Measurements from ENCODE around the gene OPCML.

OPCML gene

DNA sequence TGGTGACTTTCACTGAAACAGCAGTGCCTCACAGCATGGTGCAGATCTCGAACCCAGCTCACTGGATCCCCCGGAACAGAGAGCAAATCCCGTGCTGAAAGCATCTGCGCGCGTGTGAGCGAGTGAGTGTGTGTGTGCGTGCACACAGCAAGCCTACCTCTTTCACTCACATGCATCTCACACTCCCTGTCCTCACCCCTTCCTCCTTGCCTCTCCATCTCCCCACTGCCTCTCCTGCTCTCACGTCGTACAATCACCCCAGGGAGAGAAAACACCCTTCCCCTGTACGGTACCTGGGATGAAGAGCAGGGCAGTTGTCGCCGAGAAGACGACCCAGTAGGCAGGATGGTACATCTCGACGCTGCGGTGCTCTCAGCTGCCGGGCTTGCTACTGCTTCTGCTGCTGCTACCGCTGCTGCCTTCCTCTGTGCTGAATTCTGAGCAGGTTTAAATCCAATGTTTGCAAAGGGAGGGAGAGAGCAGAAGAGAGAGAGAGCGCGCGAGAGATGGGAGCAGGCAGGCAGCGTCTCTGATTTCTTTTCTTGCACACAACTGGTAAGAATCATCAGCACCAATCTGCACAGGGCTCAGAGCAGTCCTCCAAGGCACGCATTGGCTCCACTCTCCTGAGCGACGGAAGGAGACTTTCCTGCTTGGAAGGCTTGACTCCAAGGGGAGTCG lies at the start of gene OPCML:
TSS of gene OPCML (minus strand) at position 531 of the 681 bp plus-strand sequence.
- DNase-seq = no peak

DNA sequence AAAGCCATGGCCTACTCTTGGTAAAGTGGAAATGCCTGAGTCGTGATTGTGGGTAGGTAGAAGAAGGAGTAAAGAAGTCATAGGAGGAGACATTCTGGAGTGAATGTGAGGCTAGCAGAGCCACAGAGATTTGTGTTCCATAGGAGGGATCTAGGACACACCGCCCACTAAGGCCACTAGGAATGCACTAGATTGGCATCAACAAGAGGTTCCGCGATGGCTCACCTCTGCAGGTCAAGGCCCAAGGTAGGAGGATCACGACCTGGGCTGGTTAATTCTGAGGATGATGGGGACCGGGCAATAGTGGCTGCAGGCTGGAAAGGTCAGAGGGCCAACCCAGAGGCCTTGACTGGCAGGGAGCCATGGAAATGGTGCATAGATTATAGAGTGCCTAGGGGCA lies 48.8 kb upstream of the OPCML start:
- no peak for DNase-seq

DNA sequence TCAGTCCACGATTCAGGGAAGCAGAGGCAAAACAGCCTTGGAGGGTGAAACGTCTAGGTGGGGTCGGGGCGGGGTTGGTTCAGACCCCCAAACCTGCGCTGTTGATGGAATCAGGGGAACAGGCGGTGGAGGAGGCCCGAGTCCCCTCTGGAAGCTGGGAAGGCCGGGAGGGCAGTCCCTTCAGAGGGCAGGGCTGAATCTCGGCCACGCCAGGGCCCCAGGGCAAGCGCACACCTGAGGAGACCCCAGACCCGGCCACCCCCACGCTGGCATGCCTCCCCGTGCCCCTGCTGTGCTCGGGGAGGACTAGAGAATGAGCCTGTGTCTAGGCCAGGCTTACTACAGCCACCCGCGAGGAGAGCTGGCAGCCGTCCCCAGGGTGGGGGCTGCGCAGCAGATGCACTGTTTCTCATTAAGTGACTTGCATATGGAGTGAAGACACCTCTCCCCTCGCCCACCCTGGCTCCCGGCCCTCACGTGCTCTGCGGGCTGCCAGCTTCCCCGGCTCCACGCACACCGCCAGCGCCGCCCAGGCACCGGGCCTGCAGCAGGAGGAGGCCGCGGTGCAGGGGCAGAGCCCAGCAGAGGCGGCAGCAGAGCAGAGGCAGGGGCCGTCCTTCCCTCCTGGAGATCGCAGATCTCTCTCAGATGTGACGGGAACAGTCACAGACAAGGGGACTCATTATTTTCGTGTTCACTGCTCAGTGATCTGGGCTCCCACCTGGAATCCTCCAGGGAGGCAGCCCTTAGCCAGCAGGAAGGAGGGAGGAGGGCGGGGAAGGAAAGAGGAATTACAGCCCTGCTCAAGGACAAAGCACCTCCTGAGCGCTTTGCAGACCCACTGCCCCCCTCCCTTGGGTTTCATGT lies 47.1 kb upstream of the OPCML start:
- no peak for DNase-seq

DNA sequence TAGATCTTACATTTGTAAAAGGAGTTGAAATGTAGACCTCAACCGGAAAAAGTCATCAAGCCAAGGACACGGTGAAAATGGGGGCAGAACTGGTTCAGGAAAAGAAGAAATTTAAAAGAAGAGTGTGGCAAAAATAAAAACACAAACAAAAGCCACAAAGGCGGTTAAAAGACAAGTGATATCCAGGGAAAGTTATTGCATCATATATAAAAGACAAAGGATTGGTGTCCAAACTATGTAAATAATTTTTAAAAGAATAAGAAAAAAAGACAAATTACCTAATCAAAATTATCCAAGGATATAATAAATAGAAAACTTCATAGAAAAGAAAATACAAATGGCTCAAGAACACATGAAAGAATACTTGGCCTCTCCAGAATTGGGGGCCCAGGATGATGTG lies 45.1 kb upstream of the OPCML start:
- DNase-seq = no peak

DNA sequence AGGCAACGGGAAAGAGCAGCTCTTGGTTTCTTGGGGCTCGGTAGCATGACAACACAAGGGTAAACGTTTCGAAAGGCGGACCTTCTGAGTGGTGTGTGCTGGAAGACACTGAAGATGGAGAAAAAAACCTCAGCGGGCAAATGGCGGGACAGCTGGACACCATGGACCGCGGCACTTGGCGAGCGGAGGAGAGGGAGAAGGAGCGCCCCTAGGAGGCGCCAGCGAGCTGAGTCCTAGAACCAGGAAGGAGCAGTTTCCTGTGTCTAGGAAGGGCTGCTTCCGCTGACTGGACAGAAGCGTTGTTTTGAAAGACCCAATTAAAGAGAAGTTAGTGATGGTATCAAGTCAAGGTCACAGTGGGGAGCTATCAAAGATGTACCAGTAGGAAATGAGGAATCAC lies 44.0 kb upstream of the OPCML start:
- DNase-seq = no peak

DNA sequence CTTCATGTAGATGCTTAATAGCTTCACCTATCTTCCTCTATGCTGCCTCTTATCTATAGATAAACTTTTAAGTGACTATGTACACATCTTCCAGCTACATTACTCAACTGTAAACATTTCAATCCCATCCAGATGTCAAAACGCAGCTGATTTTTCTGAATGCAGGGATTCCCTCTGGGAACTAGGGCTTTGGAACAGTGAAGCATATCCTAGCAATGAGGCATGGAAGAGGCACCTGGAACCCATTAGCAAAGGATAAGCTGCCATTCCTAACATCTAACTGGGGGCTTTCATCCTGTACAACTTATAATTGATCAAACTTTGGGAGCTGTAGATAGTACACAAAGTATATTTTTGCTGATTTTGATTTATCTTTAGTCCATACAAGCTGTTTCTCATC lies 40.8 kb upstream of the OPCML start:
- no peak for DNase-seq

DNA sequence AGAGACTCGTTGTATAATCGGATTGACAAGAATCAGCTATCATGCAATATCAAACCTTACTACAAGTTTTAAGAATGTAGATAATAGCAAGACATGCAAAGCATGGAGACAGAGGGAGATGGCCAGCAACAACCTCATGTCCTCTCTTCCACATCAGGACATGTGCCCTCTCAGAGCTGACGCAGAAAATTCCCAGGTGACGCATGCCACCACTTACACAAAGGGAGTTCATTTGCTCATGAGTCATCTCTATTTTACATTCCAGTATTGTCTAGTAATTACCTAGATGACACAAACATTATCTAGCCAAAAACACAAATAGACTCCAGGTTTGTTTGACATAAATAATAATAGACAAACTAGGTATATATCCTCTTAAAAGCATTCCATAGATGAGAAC lies 38.1 kb upstream of the OPCML start:
- no peak for DNase-seq

DNA sequence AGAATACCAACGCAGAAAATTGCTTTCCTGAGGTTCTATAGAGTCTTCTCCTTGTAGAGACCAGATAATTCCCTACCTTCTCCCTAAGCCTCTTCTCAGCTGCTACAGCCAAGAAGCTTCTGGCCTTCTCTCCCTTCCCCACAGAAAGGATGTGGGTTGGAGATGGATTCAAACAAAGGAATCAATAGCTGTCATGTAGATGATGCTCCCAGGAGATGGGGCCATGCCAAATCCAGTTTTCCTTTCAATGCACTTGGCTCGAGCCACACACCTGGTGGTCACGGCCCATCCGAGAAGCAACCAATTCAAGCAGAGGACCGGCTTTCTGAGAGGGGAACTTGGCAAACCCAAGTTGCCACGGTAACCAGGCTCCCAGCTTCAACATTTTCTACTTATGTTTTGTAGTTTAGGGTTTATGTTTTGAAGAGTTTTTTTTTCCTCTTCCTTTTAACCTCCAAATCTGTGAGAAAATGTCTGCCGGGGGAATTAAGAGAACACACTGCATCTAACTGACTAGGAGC lies 31.3 kb upstream of the OPCML start:
- no peak for DNase-seq

DNA sequence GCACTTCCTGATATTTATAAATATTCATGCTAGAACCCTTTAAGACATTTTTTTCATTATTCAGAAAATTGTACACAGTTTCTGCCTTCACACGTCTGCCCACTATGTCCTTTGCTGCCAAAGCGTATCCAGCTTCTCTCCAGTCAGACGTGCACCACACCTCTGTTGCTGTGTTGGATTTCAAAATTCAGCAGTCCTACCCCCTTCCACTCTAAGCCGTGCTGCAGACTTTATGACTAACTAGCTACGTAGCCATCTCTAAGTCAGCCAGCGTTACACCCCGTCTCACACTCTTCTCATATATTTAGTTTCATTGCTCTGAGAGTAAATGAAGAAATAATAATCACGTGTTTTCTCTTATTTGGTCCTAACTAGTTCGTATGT lies 28.2 kb upstream of the OPCML start:
- DNase-seq = no peak

DNA sequence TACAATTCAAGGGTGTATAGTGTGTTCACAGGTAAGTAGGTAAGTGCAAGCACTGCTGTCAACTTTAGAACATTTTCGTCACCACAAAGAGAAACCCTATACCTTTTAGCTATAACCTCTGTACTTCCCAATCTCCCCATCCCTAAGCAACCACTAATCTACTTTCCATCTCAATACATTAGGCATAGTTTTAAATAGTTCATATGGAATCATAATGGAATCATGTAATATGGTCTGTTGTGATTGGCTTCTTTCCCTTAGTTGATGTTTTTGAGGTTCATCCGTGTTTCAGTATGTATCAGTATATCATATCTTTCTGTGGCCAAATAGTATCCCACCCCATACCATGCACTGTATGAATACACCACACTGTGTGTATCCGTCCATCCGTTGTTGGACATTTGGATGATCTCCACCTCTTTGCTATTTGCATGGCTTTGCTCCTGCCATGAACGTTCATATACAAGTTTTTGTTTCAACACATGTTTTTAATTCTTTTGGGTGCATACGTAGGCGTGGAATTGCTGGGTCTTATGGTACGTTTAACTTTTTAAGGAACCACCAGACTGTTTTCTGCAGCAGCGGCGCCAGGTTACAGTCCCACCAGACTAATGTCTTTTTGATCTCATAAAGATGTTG lies 27.7 kb upstream of the OPCML start:
- DNase-seq = no peak

DNA sequence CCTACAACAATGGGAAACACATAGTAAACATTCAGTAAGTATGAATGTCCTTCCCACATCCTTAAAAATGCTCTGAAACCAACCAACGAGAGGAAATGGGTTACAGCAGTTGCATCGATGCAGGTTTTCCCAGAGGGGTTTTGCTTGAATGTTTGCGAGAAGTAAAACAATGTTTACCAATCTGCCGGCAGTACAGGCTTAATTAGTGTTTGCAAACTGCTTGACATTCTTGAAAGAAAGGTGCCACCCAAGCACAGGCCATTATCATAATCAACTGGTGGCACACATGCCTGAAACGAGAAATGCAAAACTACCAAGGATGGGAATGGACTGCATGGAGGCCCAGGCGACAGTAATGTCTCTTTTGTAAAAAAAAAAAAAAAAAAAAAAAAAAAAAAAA lies 27.1 kb upstream of the OPCML start:
- DNase-seq = no peak

DNA sequence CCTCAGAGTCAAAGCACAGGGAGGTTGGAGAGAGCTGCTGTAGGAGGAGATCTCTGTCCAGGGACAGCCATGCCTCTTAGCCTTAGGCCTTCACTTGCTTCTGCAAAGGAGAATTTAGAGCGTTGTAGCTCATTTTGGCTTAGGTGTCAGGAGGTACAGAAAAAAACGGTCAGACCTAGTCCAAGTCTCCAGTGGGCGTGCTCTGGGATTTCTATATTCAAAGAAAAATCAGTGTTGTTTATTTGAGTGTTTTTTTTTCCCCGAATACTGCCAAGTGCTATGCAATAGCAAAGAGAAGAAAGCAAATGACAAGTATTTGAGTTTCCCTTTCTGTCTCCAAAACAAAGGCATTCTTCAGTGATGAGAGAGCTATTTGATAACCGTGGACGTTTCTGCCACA lies 22.7 kb upstream of the OPCML start:
- no peak for DNase-seq

DNA sequence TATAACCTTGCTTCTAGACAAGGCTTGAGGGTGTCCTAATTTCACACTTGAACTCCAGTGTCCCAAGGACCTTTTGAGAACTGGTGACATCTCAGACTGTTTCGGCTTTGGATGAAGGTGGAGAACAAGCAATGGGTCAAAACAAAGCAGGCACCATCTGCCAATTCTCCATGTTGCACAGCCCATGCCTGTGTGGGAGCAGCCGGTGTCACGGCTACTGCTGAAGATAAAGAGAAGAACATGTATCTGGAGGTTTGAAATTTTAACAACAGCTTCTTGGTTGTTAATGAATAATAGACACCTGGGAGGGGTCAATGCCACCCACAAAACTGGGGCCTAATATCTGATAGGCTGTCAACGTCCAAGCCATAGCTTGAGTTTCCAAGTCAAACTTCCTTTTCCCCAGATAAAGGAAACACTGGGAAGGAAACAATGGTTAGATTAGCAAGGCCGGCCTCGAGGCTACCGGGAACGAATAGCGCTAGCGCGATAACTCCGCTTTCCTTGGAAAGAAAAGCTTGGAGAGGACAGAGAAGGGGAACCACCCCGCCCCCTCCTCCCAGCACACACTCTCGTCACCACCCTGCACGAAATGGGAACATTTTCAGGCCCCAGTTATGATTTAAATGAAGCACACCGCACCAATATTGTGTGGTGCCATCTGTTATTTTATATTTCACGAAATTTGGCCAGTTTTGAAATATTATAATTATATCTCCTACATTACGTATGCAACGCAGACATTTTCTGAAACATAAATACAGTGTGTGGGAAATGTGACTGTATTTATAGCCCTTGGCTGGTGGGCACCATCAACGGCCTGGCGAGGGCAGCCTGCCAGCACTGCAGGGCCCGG lies 21.8 kb upstream of the OPCML start:
- no peak for DNase-seq

DNA sequence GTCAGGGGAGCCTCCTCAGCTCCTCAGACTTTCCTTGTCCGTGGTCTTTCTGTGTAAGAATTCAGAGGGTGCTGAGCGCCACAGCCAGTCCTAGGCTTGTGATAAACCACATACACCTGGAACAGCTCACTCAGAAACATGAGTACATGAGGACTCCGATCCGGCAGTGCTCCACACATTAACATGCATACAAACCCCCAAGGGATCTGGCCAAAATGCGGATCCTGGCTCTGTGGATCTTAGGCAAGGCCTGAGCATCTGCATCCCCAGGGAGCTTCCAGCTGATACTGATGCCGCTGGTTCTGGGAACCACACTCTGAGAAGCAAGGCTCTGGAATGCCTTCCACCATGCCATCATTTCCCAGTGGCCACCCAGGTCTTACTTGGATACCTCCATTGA lies 20.6 kb upstream of the OPCML start:
- DNase-seq = no peak

DNA sequence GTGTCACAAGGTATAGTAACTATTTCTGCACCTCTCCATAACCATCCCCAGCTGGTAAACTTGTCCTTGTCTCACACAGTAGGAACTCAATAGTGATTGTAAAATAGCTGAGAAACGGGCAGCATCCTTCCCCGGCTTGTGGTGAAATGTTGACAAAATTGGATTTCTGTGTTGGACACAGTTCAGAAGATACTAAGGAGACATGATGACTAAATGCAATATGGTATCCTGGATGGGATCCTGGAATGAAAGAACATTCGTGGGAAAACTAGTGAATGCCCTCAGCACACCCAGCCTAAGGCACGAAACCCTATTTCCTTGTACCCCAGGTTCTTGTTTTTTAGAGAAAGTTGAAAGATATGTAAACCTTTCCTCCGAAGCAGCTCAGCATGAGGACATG lies 18.8 kb upstream of the OPCML start:
- DNase-seq = no peak

DNA sequence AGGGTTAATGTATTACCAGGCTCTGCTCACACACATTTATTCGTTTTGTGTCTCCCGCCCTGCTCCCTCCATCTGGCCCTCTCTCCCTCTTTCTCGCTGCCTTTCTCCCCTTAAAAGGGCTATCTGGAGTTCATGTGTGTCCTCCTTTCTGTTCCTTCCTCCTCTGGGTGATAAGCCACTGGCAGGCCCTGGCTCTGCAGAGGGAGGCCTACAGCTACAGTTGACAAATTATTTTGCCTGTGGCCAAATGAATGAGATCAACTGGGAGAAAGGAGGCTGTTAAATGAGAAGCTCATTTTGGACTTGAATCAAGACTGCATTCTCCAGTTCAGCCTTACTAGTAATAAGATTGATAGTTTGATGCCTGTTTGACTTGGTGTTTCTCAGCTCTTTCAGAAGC lies 17.5 kb upstream of the OPCML start:
- no peak for DNase-seq

DNA sequence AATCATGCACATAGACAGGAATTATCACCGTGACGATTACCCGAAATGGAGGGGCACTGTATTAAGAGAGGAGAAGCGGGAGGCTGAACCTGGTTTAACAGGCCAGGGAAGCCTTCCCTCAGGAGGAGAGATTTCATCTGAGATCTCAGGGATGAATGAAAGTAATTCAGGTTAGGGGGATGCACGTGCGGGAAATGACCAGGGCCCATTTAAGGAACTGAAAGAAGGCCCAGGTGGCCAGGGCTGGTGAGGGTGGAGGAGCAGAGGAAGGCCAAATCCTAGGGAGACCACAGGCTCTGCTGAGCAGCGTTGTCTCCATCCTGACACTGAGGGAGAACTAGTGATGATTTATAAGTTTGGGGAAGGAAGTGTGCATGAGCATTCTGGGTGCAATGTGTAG lies 16.3 kb upstream of the OPCML start:
- DNase-seq = no peak

DNA sequence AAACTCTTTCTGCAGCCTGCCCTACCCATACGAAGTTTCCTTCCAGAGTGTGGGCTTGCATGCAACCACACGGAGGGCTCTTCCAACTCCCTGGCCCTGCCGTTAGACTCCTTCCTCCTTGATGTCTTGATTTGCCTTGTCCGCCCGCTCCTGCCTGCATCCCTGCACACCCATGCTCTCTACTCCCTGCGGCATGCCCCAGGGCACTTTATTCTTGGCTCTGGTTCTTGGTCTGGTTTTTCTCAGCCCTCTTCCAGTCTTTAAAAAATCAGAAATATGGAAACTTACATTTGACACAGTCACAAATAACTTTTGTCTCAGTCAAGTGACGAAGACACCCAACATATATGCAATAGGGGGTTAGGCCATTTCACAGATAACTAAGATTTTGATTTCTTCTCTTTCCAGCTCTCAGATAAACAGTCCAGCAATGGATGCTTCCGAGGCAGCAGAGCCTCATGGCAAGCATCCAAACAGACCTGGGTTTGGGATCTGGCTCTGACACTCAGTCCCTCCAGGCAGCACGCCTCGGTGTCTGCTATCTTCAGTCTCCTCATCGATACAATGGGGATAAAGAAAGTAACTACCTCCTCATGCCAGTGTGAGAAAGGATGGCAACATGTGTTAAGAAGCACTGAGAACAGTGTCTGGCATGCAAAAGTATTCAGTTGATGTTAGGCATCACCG lies 15.7 kb upstream of the OPCML start:
- no peak for DNase-seq

DNA sequence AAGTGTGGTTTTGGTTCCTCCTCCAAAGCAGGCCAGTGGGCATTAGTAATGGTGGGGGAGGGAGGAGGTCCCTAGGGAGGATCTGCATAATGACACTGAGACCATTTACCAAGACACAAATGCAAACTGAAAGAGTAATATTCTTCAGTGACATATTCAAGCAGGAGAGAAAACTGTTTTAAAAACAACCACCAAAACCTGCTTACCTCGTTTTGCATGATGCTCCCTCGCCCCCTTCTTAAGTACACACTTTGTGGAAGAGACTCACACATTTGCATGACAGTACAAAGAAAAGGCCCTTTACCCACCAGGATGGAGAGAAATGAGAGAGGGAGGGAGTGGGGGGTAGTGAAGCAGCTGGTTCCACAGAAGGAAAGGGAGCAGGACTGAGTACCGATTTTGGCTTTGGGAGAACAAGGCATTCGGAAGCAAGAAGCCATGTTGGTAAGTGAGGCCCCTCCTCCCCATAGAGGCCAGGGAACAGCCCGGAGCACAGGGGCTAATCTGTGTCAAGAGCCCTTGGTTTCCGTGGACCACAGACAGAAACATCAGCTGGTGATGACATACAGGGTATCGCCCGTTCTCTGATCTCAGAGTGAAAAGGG lies 13.0 kb upstream of the OPCML start:
- DNase-seq = no peak

DNA sequence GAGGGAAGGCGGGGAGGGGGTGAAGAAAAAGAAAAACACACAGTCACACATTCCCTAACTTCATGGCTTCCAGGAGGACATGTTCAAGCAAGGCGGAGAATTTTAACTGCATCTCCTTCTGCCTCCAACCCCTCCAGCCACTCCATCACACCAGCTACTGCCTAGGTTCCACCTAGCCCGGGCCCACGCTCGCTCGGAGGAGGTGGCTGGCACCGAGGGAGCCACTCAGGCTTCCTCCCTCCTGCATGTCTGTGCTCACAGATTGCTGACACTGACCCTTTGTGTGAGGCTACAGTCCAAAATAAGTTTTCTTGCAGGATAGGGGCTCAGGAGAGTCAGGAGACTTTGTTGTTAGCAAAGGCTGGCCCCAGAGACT lies 9.4 kb upstream of the OPCML start:
- no peak for DNase-seq

DNA sequence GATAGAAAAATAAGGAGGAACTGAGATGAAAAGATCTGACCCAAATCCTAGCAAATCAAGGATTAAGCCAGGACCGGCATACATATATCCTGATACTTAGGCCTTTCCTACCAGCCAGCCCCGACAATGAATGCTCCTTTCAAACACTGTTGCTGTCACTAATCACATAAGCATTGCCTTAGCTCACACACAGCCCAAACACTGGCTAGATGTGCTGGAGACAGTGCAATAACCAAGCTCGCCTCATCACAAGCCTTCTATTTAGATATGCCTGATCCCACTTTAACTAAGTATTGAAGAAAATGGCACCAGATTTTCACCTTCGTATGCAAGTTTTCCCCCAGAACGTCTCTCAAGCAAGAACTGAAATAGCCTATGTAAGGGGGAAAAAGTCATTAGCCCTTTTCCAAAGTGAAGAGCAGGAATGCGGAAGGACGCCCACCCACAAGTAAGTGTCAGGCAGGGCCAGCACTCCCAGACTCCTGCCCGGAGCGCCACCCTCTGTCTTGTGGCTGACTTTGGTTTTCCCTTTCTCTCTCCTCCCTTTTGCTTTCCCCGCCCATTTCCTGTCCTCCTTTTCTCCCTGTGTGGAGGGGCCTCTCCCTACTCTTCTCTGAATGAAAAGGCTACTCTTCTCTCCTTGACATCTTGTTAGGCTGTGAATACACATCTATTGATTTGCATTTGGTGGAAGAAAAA lies 8.9 kb upstream of the OPCML start:
- no peak for DNase-seq

Measured in inflammatory macrophage treated with lipopolysaccharide for 4 hours (primary cell).